SU-DHL-6 (cell line): ENCODE measurements around the gene TTC39B.

Experiments used
- H2AFZ ChIP-seq: fragments of 200-600 bp; sonication (generic); 2 replicates; pipeline ENCODE4 v1.6.1; 2014; ENCODE audit warnings: low read depth, mild to moderate bottlenecking, moderate library complexity, mixed read lengths, antibody characterized with exemption, low read length; ENCODE audit not compliant: severe bottlenecking
- H3F3A ChIP-seq: fragments of 200-600 bp; shearing (Covaris generic); 2 replicates; pipeline ENCODE4 v1.6.0; 2016; ENCODE audit warnings: antibody characterized with exemption, mild to moderate bottlenecking; ENCODE audit not compliant: insufficient read depth
- H3K27ac ChIP-seq: fragments of 200-600 bp; sonication (generic); 2 replicates; pipeline ENCODE4 v1.5.1; 2016; ENCODE audit warnings: low read depth, mild to moderate bottlenecking, low read length, moderate library complexity, mixed read lengths
- H3K27me3 ChIP-seq: fragments of 200-600 bp; sonication (generic), shearing (Covaris generic); 2 replicates; pipeline ENCODE4 v1.6.0; 2014; ENCODE audit warnings: mild to moderate bottlenecking, low read length
- H3K36me3 ChIP-seq: fragments of 200-600 bp; sonication (generic); 2 replicates; pipeline ENCODE4 v1.6.1; 2014; ENCODE audit warnings: mild to moderate bottlenecking, low read length, mixed read lengths
- H3K4me2 ChIP-seq: fragments of 300-600, 200-600 bp; shearing (Covaris generic), sonication (generic); 2 replicates; pipeline ENCODE4 v1.6.0; 2014; ENCODE audit warnings: low read length, low read depth, mild to moderate bottlenecking; ENCODE audit not compliant: poor library complexity, severe bottlenecking
- H3K4me3 ChIP-seq: fragments of 200-600 bp; sonication (generic); 2 replicates; pipeline ENCODE4 v1.5.1; 2014; ENCODE audit warnings: antibody characterized with exemption, low read length, mild to moderate bottlenecking, mixed read lengths; ENCODE audit not compliant: insufficient read depth, poor library complexity, severe bottlenecking
- H3K79me2 ChIP-seq: fragments of 200-600 bp; sonication (generic); 2 replicates; pipeline ENCODE4 v1.6.1; 2014; ENCODE audit warnings: mild to moderate bottlenecking, low read length, moderate library complexity; ENCODE audit not compliant: insufficient read depth
- H3K9ac ChIP-seq: fragments of 200-600 bp; sonication (generic); 2 replicates; pipeline ENCODE4 v1.7.0; 2014; ENCODE audit warnings: mild to moderate bottlenecking, low read length
- H3K9me2 ChIP-seq: fragments of 200-600 bp; sonication (generic); replicated peaks from 2 replicates; pipeline ENCODE4 v1.6.1; 2014; ENCODE audit warnings: low read length; ENCODE audit not compliant: insufficient read depth
- H3K9me3 ChIP-seq: fragments of 200-600 bp; sonication (generic); 2 replicates; pipeline ENCODE4 v1.6.1; 2014; ENCODE audit warnings: low read length, mixed read lengths; ENCODE audit not compliant: insufficient read depth
- H4K20me1 ChIP-seq: fragments of 200-600 bp; sonication (generic); 2 replicates; pipeline ENCODE4 v1.6.1; 2014; ENCODE audit warnings: low read depth, mild to moderate bottlenecking, antibody characterized with exemption, low read length, moderate library complexity, mixed read lengths
- CTCF ChIP-seq: fragments of 200-600 bp; sonication (generic); IDR thresholded peaks from one replicate; pipeline ENCODE4 v1.5.1; 2017; ENCODE audit warnings: antibody characterized with exemption, mild to moderate bottlenecking, low read length, moderate library complexity; ENCODE audit not compliant: insufficient read depth, poor library complexity, severe bottlenecking
- EZH2phosphoT487 ChIP-seq: fragments of 200-600 bp; sonication (generic), shearing (Covaris generic); conservative IDR thresholded peaks from 2 replicates; pipeline ENCODE4 v1.6.1; 2018; ENCODE audit warnings: mild to moderate bottlenecking, antibody characterized with exemption, low read length, moderate library complexity, mixed read lengths

The TTC39B gene

GRCh38 chr9:15277400-15278090, 29.5 kb downstream of the TTC39B start:
- Histone ChIP-seq H3K27ac (no peak overlapping the region), H2AFZ (no peak overlapping the region), H3K4me2 (no peak overlapping the region), H3K27me3 (no peaks in the 10 kb centered on the region), H3F3A (no peaks in the 10 kb centered on the region), H3K79me2 (no peaks in the 10 kb centered on the region), H4K20me1 (no peaks in the 10 kb centered on the region), H3K9ac (no peak overlapping the region), H3K4me3 (no peak overlapping the region), H3K9me3 (no peaks in the 10 kb centered on the region), H3K9me2 (no peaks in the 10 kb centered on the region), H3K36me3 (no peaks in the 10 kb centered on the region)
- TF ChIP-seq CTCF (peak; percentile 28), EZH2phosphoT487 (no peak)

GRCh38 chr9:15276328-15276938, 30.6 kb downstream of the TTC39B start:
- Histone ChIP-seq H3K9ac (no peak overlapping the region), H4K20me1 (no peaks in the 10 kb centered on the region), H3K36me3 (no peaks in the 10 kb centered on the region), H3K79me2 (no peaks in the 10 kb centered on the region), H3K9me3 (no peaks in the 10 kb centered on the region), H3K27me3 (no peaks in the 10 kb centered on the region), H3K4me2 (no peak overlapping the region), H2AFZ (no peak overlapping the region), H3K27ac (no peak overlapping the region), H3K4me3 (no peak overlapping the region), H3F3A (no peaks in the 10 kb centered on the region), H3K9me2 (no peaks in the 10 kb centered on the region)
- TF ChIP-seq EZH2phosphoT487, result no peak
- no peak for TF ChIP-seq CTCF

GRCh38 chr9:15274425-15274824, 32.6 kb downstream of the TTC39B start:
- H3K4me3 ChIP-seq, result no peak overlapping the region
- H4K20me1 ChIP-seq, result no peaks in the 10 kb centered on the region
- H3K9me2 ChIP-seq, result no peaks in the 10 kb centered on the region
- H3K27me3 ChIP-seq, result no peaks in the 10 kb centered on the region
- no peak overlapping the region for H2AFZ ChIP-seq
- H3K36me3 ChIP-seq, result no peaks in the 10 kb centered on the region
- H3K4me2 ChIP-seq, result no peak overlapping the region
- H3K9me3 ChIP-seq, result no peaks in the 10 kb centered on the region
- H3F3A ChIP-seq, result no peaks in the 10 kb centered on the region
- H3K79me2 ChIP-seq, result no peaks in the 10 kb centered on the region
- TF ChIP-seq EZH2phosphoT487 (no peak), CTCF (no peak)
- no peak overlapping the region for H3K27ac ChIP-seq
- H3K9ac ChIP-seq, result no peak overlapping the region
